WI38 (cell line): ENCODE data around the gene PARD3B.

Source experiments
- H3K4me3 ChIP-seq: 2 replicates; pipeline ENCODE4 v1.5.1; 2011; ENCODE audit warnings: low read depth, mild to moderate bottlenecking, control low read depth, low read length
- CTCF ChIP-seq: IDR thresholded peaks from 2 replicates; pipeline ENCODE4 v1.5.1; 2012; ENCODE audit warnings: low read depth, mild to moderate bottlenecking, control low read depth, low read length

PARD3B gene

GRCh38 chr2:205607146-205607545 lies 1061.9 kb downstream of the PARD3B start:
- H3K4me3 ChIP-seq = no peak overlapping the region
- TF ChIP-seq CTCF = no peak

- TF ChIP-seq CTCF = no peak
- H3K4me3 ChIP-seq = no peak overlapping the region
These were observed 1063.8 kb downstream of the PARD3B start for GRCh38 chr2:205609113-205609512.

- TF ChIP-seq CTCF = no peak
- no peak overlapping the region for H3K4me3 ChIP-seq
These were observed 1065.2 kb downstream of the PARD3B start for GRCh38 chr2:205610437-205610836.

- H3K4me3 ChIP-seq = no peak overlapping the region
- TF ChIP-seq CTCF = no peak
These were observed 1067.4 kb downstream of the PARD3B start for GRCh38 chr2:205612636-205613035.

GRCh38 chr2:205613970-205614559 lies 1068.8 kb downstream of the PARD3B start:
- no peak overlapping the region for H3K4me3 ChIP-seq
- TF ChIP-seq CTCF = no peak

- no peak overlapping the region for H3K4me3 ChIP-seq
- no peak for TF ChIP-seq CTCF
These were observed 1069.7 kb downstream of the PARD3B start for GRCh38 chr2:205614965-205615364.

- no peak for TF ChIP-seq CTCF
- no peak overlapping the region for H3K4me3 ChIP-seq
These were observed 1072.6 kb downstream of the PARD3B start for GRCh38 chr2:205617905-205618304.
